AG04450 (cell line): Measurements from ENCODE around the gene TAS2R3. TPM values are rescaled to one million over a fixed set of nuclear protein-coding genes. Genes with fewer than 3 reads are reported as not detected.
A peak's percentile ranks its signal among the peaks of the same experiment; 100 is the strongest.

Experiments used
- CTCF ChIA-PET: fragments of 300-600, 350-600 bp; formaldehyde crosslinking; extraction: SDS; loops from one replicate; lab custom pipeline; 2022; ENCODE audit warnings: antibody characterized with exemption, inconsistent platforms; lab: Charles Lee
- POLR2A ChIA-PET: fragments of 350-600 bp; formaldehyde crosslinking; extraction: SDS; loops from one replicate; lab custom pipeline; 2021; ENCODE audit warnings: antibody characterized with exemption, inconsistent platforms; lab: Yijun Ruan, JAX
- DNase-seq: peaks from one replicate; pipeline ENCODE4 v3.0.0-alpha.2; 2011; ENCODE audit warnings: low read depth, low spot score
- H3K27ac ChIP-seq: one replicate; pipeline ENCODE4 v1.5.1; 2012; ENCODE audit warnings: low read depth, low read length, control low read depth
- H3K27me3 ChIP-seq: one replicate; pipeline ENCODE4 v1.6.0; 2012; ENCODE audit warnings: low read length; ENCODE audit not compliant: control insufficient read depth, insufficient read depth
- H3K4me3 ChIP-seq: 2 replicates; pipeline ENCODE4 v1.5.1; 2011; ENCODE audit warnings: mild to moderate bottlenecking, low read depth, low read length, control low read depth
- H3K9me3 ChIP-seq: 2 replicates; pipeline ENCODE4 v1.5.1; 2012; ENCODE audit warnings: low read length; ENCODE audit not compliant: control insufficient read depth, insufficient read depth
- CTCF ChIP-seq: IDR thresholded peaks from 2 replicates; pipeline ENCODE4 v1.5.1; 2011; ENCODE audit warnings: low read depth, low read length, control low read depth, inconsistent platforms
- polyA plus RNA-seq: library from polyadenylated mRNA; depleted of rRNA; stranded (reverse); fragments of >200 nt; gene quantifications from 2 replicates; pipeline ENCODE4 v1.2.3, GENCODE V29; 2011

The TAS2R3 gene
- polyA plus RNA-seq, 1 experiment: 0.21 TPM

DNA sequence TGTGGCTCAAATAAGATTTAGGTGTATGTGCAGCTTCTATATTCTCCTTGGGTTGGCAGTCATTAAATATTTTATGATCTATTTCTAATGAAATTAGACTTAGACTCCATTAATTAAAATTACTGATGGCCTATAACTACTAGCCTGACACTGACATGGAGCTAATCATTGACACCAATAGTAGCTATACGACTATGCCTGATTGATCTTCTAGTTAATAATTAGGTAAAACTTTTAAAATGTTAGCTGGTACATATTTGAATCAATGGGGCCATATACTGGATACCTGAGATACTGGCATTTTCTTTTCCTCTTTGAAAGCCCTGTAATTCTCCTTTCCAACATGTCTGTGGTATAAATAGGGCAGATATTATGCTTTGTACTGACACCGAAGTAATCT is 41.4 kb upstream of the TAS2R3 start:
- H3K4me3 ChIP-seq: no peak overlapping the region
- H3K9me3 ChIP-seq: no peaks in the 10 kb centered on the region
- no peak for DNase-seq
- no peaks in the 10 kb centered on the region for H3K27me3 ChIP-seq
- POLR2A ChIA-PET: no interaction called here
- TF ChIP-seq CTCF: no peak
- CTCF ChIA-PET: interaction anchor here (0.8 kb wide), 1 partner anchor 16 kb away, joined by 3 read pairs; the partner anchor contains the start of gene SSBP1
- no peak overlapping the region for H3K27ac ChIP-seq

GRCh38 chr7:141729020-141729419 is 34.9 kb upstream of the TAS2R3 start:
- DNase-seq: no peak
- ChIA-PET POLR2A (no interaction called here), CTCF (interaction anchor here (1.1 to 1.8 kb wide), 2 partner anchors 9 to 74 kb away, joined by 4 to 8 read pairs; partner anchors contain the start of gene SSBP1)
- TF ChIP-seq CTCF: no peak
- Histone ChIP-seq H3K9me3 (no peaks in the 10 kb centered on the region), H3K27me3 (no peaks in the 10 kb centered on the region), H3K4me3 (no peak overlapping the region), H3K27ac (no peak overlapping the region)

- TF ChIP-seq CTCF: no peak
- DNase-seq: no peak
- Histone ChIP-seq H3K4me3 (no peak overlapping the region), H3K9me3 (no peaks in the 10 kb centered on the region), H3K27ac (no peak overlapping the region), H3K27me3 (no peaks in the 10 kb centered on the region)
- POLR2A ChIA-PET: no interaction called here
- CTCF ChIA-PET: interaction anchor here (1.6 kb wide), 1 partner anchor 54 kb away, joined by 4 read pairs; no protein-coding TSS in a partner anchor
Observed at GRCh38 chr7:141731476-141732149, 32.3 kb upstream of the TAS2R3 start.

- CTCF ChIA-PET: interaction anchor here (0.6 to 3.7 kb wide), 30 partner anchors 8 to 921 kb away, joined by 3 to 32 read pairs (median 5); partner anchors contain the start of gene DENND11
- Histone ChIP-seq H3K9me3 (no peaks in the 10 kb centered on the region), H3K4me3 (peak overlapping the region; percentile 70), H3K27ac (peak overlapping the region; percentile 81), H3K27me3 (no peaks in the 10 kb centered on the region)
- POLR2A ChIA-PET: interaction anchor here (1.0 kb wide), 2 partner anchors 52 to 186 kb away, joined by 3 to 6 read pairs; partner anchors contain the start of gene AGK
- DNase-seq: no peak
- TF ChIP-seq CTCF: no peak
Observed at GRCh38 chr7:141737118-141737835, 26.6 kb upstream of the TAS2R3 start.
